Astrocyte of the cerebellum (primary cell): Measurements from ENCODE around the gene NCAM1.

ENCODE experiments used
- DNase-seq: peaks from one replicate; pipeline ENCODE4 v3.0.0-alpha.2; 2011; ENCODE audit warnings: low read depth
- H3K4me3 ChIP-seq: 2 replicates; pipeline ENCODE4 v1.5.1; 2011; ENCODE audit warnings: mild to moderate bottlenecking, low read depth, low read length, moderate library complexity
- CTCF ChIP-seq: IDR thresholded peaks from 2 replicates; pipeline ENCODE4 v1.5.1; 2012; ENCODE audit warnings: low read length, low read depth, moderate library complexity, mild to moderate bottlenecking; ENCODE audit errors: missing control alignments
- in situ Hi-C: cut with HindIII; loops from 2 replicates; pipeline ENCODE4 v1.10.0; 2017; ENCODE audit warnings: low sequenced_read_pairs

The NCAM1 gene

GRCh38 chr11:113314065-113314388 lies 352.8 kb downstream of the NCAM1 start:
- TF ChIP-seq CTCF: no peak
- peak overlapping the region; percentile 55 for H3K4me3 ChIP-seq
- in situ Hi-C loops: no loop called here
- DNase-seq: no peak

GRCh38 chr11:113314389-113315301 lies 353.4 kb downstream of the NCAM1 start, which contains the start of gene TTC12:
Gene TTC12 (plus strand): TSS chr11:113314583. CDS start chr11:113316258, 1,675 bp downstream.
- in situ Hi-C loops: no loop called here
- peak within 1 kb of the TSS; percentile 55 for H3K4me3 ChIP-seq
- peak; percentile 61 for DNase-seq
- TF ChIP-seq CTCF: no peak

GRCh38 chr11:113315811-113316210 lies 354.6 kb downstream of the NCAM1 start:
- no peak for TF ChIP-seq CTCF
- in situ Hi-C loops: no loop called here
- H3K4me3 ChIP-seq: no peak overlapping the region
- no peak for DNase-seq

GRCh38 chr11:113316256-113316655 lies 355.0 kb downstream of the NCAM1 start:
- in situ Hi-C loops: no loop called here
- DNase-seq: no peak
- no peak overlapping the region for H3K4me3 ChIP-seq
- no peak for TF ChIP-seq CTCF

GRCh38 chr11:113317339-113317738 lies 356.1 kb downstream of the NCAM1 start:
- DNase-seq: no peak
- in situ Hi-C loops: no loop called here
- no peak for TF ChIP-seq CTCF
- no peak overlapping the region for H3K4me3 ChIP-seq

GRCh38 chr11:113319085-113319484 lies 357.9 kb downstream of the NCAM1 start:
- no peak for TF ChIP-seq CTCF
- no peak overlapping the region for H3K4me3 ChIP-seq
- in situ Hi-C loops: no loop called here
- DNase-seq: no peak
